SU-DHL-6 (cell line): ENCODE results near the gene KAZN.

Experiments used
- H2AFZ ChIP-seq: fragments of 200-600 bp; sonication (generic); 2 replicates; pipeline ENCODE4 v1.6.1; 2014; ENCODE audit warnings: low read depth, mild to moderate bottlenecking, moderate library complexity, mixed read lengths, antibody characterized with exemption, low read length; ENCODE audit not compliant: severe bottlenecking
- H3F3A ChIP-seq: fragments of 200-600 bp; shearing (Covaris generic); 2 replicates; pipeline ENCODE4 v1.6.0; 2016; ENCODE audit warnings: antibody characterized with exemption, mild to moderate bottlenecking; ENCODE audit not compliant: insufficient read depth
- H3K27ac ChIP-seq: fragments of 200-600 bp; sonication (generic); 2 replicates; pipeline ENCODE4 v1.5.1; 2016; ENCODE audit warnings: low read depth, mild to moderate bottlenecking, low read length, moderate library complexity, mixed read lengths
- H3K27me3 ChIP-seq: fragments of 200-600 bp; sonication (generic), shearing (Covaris generic); 2 replicates; pipeline ENCODE4 v1.6.0; 2014; ENCODE audit warnings: mild to moderate bottlenecking, low read length
- H3K36me3 ChIP-seq: fragments of 200-600 bp; sonication (generic); 2 replicates; pipeline ENCODE4 v1.6.1; 2014; ENCODE audit warnings: mild to moderate bottlenecking, low read length, mixed read lengths
- H3K4me2 ChIP-seq: fragments of 300-600, 200-600 bp; shearing (Covaris generic), sonication (generic); 2 replicates; pipeline ENCODE4 v1.6.0; 2014; ENCODE audit warnings: low read length, low read depth, mild to moderate bottlenecking; ENCODE audit not compliant: poor library complexity, severe bottlenecking
- H3K4me3 ChIP-seq: fragments of 200-600 bp; sonication (generic); 2 replicates; pipeline ENCODE4 v1.5.1; 2014; ENCODE audit warnings: antibody characterized with exemption, low read length, mild to moderate bottlenecking, mixed read lengths; ENCODE audit not compliant: insufficient read depth, poor library complexity, severe bottlenecking
- H3K79me2 ChIP-seq: fragments of 200-600 bp; sonication (generic); 2 replicates; pipeline ENCODE4 v1.6.1; 2014; ENCODE audit warnings: mild to moderate bottlenecking, low read length, moderate library complexity; ENCODE audit not compliant: insufficient read depth
- H3K9ac ChIP-seq: fragments of 200-600 bp; sonication (generic); 2 replicates; pipeline ENCODE4 v1.7.0; 2014; ENCODE audit warnings: mild to moderate bottlenecking, low read length
- H3K9me2 ChIP-seq: fragments of 200-600 bp; sonication (generic); replicated peaks from 2 replicates; pipeline ENCODE4 v1.6.1; 2014; ENCODE audit warnings: low read length; ENCODE audit not compliant: insufficient read depth
- H3K9me3 ChIP-seq: fragments of 200-600 bp; sonication (generic); 2 replicates; pipeline ENCODE4 v1.6.1; 2014; ENCODE audit warnings: low read length, mixed read lengths; ENCODE audit not compliant: insufficient read depth
- H4K20me1 ChIP-seq: fragments of 200-600 bp; sonication (generic); 2 replicates; pipeline ENCODE4 v1.6.1; 2014; ENCODE audit warnings: low read depth, mild to moderate bottlenecking, antibody characterized with exemption, low read length, moderate library complexity, mixed read lengths
- EZH2phosphoT487 ChIP-seq: fragments of 200-600 bp; sonication (generic), shearing (Covaris generic); conservative IDR thresholded peaks from 2 replicates; pipeline ENCODE4 v1.6.1; 2018; ENCODE audit warnings: mild to moderate bottlenecking, antibody characterized with exemption, low read length, moderate library complexity, mixed read lengths
- TF ChIP-seq, protein P1 (sequence below): fragments of 200-600 bp; sonication (generic); IDR thresholded peaks from one replicate; pipeline ENCODE4 v1.5.1; 2017; ENCODE audit warnings: antibody characterized with exemption, mild to moderate bottlenecking, low read length, moderate library complexity; ENCODE audit not compliant: insufficient read depth, poor library complexity, severe bottlenecking

Gene KAZN

DNA sequence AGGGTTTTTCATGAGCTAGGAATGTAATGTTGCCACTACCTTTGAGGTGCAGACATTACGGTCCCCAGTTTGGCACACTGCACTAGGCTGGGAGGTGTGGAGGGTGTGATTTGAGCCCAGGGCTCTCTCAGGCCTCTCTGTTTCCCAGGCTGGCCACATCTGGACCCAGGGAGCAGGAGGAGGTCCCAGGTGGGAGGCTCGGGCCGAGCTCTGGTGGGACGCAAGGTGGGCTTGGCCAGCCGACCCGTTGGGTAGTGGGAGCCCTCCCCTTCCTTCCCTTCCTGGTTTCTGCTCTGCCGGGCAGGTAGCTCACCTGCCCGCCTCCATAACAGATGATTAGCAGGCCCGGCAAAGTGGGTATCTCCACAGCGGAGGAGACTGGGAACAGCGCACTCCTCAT lies 408.9 kb downstream of the KAZN start:
- Histone ChIP-seq H3K36me3 (no peaks in the 10 kb centered on the region), H4K20me1 (no peaks in the 10 kb centered on the region), H3F3A (no peaks in the 10 kb centered on the region), H3K4me3 (no peak overlapping the region), H3K9me3 (no peaks in the 10 kb centered on the region), H3K79me2 (no peaks in the 10 kb centered on the region), H3K9ac (no peak overlapping the region), H3K9me2 (no peaks in the 10 kb centered on the region), H3K4me2 (no peak overlapping the region), H3K27ac (no peak overlapping the region), H3K27me3 (no peaks in the 10 kb centered on the region), H2AFZ (no peak overlapping the region)
- no peak for TF ChIP-seq EZH2phosphoT487
- TF ChIP-seq, protein P1, sequence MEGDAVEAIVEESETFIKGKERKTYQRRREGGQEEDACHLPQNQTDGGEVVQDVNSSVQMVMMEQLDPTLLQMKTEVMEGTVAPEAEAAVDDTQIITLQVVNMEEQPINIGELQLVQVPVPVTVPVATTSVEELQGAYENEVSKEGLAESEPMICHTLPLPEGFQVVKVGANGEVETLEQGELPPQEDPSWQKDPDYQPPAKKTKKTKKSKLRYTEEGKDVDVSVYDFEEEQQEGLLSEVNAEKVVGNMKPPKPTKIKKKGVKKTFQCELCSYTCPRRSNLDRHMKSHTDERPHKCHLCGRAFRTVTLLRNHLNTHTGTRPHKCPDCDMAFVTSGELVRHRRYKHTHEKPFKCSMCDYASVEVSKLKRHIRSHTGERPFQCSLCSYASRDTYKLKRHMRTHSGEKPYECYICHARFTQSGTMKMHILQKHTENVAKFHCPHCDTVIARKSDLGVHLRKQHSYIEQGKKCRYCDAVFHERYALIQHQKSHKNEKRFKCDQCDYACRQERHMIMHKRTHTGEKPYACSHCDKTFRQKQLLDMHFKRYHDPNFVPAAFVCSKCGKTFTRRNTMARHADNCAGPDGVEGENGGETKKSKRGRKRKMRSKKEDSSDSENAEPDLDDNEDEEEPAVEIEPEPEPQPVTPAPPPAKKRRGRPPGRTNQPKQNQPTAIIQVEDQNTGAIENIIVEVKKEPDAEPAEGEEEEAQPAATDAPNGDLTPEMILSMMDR: no peak

DNA sequence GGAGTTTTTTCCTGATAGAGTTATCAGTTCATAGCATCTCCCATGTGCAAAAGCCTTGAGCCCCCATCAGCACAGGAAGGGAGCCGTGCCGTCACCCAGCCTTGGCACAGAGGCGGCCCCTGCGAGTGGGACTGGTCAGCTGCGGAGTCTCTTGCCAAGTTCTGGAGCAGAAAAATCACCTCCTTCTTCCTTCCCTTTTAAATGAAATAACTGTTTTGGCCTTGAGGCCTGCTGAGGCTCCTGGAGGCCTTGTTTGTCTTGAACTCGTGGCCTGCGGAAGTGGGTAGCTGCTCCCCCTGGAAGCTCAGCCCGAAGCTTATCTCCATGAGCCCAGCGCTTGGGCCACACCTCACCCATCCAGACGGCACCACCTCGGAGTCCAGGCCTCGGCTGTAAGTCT lies 409.4 kb downstream of the KAZN start:
- H3K79me2 ChIP-seq: no peaks in the 10 kb centered on the region
- H2AFZ ChIP-seq: no peak overlapping the region
- no peaks in the 10 kb centered on the region for H3F3A ChIP-seq
- H4K20me1 ChIP-seq: no peaks in the 10 kb centered on the region
- no peaks in the 10 kb centered on the region for H3K9me3 ChIP-seq
- H3K27me3 ChIP-seq: no peaks in the 10 kb centered on the region
- H3K4me3 ChIP-seq: no peak overlapping the region
- no peak overlapping the region for H3K4me2 ChIP-seq
- no peaks in the 10 kb centered on the region for H3K36me3 ChIP-seq
- no peak overlapping the region for H3K9ac ChIP-seq
- TF ChIP-seq EZH2phosphoT487: no peak
- TF ChIP-seq, protein P1: no peak
- H3K27ac ChIP-seq: no peak overlapping the region
- no peaks in the 10 kb centered on the region for H3K9me2 ChIP-seq

DNA sequence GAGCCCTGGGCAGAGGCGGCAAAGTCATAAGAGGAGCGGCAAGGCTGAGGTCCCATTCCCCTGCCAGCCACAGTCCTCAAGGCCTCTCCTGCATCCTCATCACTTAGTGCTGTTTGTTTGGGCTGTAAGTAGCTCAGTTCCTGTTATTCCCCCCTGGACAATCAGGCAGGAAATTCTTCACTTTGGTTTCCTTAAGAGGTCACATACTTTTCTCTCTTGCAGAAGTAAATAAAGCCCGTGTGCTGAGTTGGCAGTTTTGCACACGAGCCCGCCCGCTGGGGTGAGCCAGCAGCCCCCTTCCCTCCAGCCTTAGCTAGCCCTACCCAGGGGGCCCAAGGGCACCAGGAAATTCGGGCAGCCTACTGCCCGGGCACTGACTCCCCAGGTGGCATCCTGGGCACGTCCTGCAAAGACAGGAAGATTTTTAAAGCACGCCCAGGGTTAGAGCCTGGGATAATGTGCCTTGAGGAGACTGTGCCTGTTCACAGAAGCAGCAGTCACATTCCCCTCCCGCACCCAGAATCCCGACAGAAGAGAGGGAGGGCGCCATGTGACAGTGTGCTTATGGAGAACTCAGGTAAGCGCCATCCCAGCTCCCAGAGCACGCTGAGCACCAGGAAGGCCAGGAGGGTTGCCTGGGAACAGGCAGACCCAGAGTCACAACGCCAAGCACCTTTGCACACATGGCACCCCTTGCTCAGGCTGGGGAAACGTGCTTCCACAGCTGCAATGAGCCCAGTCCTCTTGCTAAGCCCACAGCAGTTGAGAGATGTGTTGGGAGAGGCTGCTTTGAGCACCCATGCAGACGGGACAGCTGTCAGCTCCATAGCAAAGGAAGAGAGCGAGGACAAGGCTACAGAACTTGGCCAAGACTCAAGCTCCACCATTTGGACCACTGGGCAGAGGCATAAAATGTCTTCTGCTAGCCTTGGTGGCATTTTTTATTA lies 410.6 kb downstream of the KAZN start:
- Histone ChIP-seq H3K36me3 (no peaks in the 10 kb centered on the region), H2AFZ (no peak overlapping the region), H3K79me2 (no peaks in the 10 kb centered on the region), H3F3A (no peaks in the 10 kb centered on the region), H3K27ac (no peak overlapping the region), H3K4me2 (no peak overlapping the region), H4K20me1 (no peaks in the 10 kb centered on the region), H3K9me2 (no peaks in the 10 kb centered on the region), H3K4me3 (no peak overlapping the region), H3K27me3 (no peaks in the 10 kb centered on the region), H3K9ac (no peak overlapping the region), H3K9me3 (no peaks in the 10 kb centered on the region)
- TF ChIP-seq, protein P1: no peak
- no peak for TF ChIP-seq EZH2phosphoT487
